Mucosa of rectum (tissue), 2 donors: Measurements from ENCODE around the gene COP1.

Experiments
- H3K27ac ChIP-seq, 2 donors: one replicate each; pipeline ENCODE4 v1.7.0; 2013; ENCODE audit warnings: inconsistent platforms in 2 of 2, low read depth in 2 of 2, low read length in 2 of 2
- H3K27me3 ChIP-seq, 2 donors: one replicate each; pipeline ENCODE4 v1.7.0; 2013; ENCODE audit warnings: low read length in 2 of 2; ENCODE audit not compliant: control insufficient read depth in 2 of 2, insufficient read depth in 2 of 2
- H3K36me3 ChIP-seq, 2 donors: one replicate each; pipeline ENCODE4 v1.7.0; 2013; ENCODE audit warnings: low read length in 2 of 2; ENCODE audit not compliant: control insufficient read depth in 2 of 2, insufficient read depth in 2 of 2
- H3K4me1 ChIP-seq, 2 donors: one replicate each; pipeline ENCODE4 v1.7.0; 2013; ENCODE audit warnings: low read length in 2 of 2, mild to moderate bottlenecking in 1 of 2; ENCODE audit not compliant: control insufficient read depth in 2 of 2, insufficient read depth in 2 of 2
- H3K4me3 ChIP-seq, 2 donors: one replicate each; pipeline ENCODE4 v1.7.0; 2013; ENCODE audit warnings: low read length in 2 of 2
- H3K9ac ChIP-seq, 2 donors: one replicate each; pipeline ENCODE4 v1.7.0; 2013; ENCODE audit warnings: low read length in 2 of 2, low read depth in 1 of 2, mild to moderate bottlenecking in 1 of 2
- H3K9me3 ChIP-seq, 2 donors: one replicate each; pipeline ENCODE4 v1.7.0; 2013; ENCODE audit warnings: low read length in 2 of 2; ENCODE audit not compliant: control insufficient read depth in 2 of 2
- donor health status: healthy.
- donor health status: Normal muscosa, but diverticular disease.

Gene COP1

GRCh38 chr1:176201568-176201967, 5.5 kb downstream of the COP1 start:
- no peaks in the 10 kb centered on the region for H3K36me3 ChIP-seq
- no peak overlapping the region for H3K27ac ChIP-seq
- peaks cover 0 to 17% of the 10 kb centered on the region in 2 donors for H3K4me1 ChIP-seq
- H3K4me3 ChIP-seq, result no peak overlapping the region
- H3K9me3 ChIP-seq, result no peaks in the 10 kb centered on the region
- H3K9ac ChIP-seq, result no peak overlapping the region
- no peaks in the 10 kb centered on the region for H3K27me3 ChIP-seq

- no peaks in the 10 kb centered on the region for H3K36me3 ChIP-seq
- no peak overlapping the region for H3K27ac ChIP-seq
- H3K9ac ChIP-seq, result no peak overlapping the region
- no peaks in the 10 kb centered on the region for H3K27me3 ChIP-seq
- H3K9me3 ChIP-seq, result no peaks in the 10 kb centered on the region
- H3K4me3 ChIP-seq, result no peak overlapping the region
- H3K4me1 ChIP-seq, result peaks cover 0 to 3% of the 10 kb centered on the region in 2 donors
These were observed 7.4 kb downstream of the COP1 start for GRCh38 chr1:176199707-176200106.

GRCh38 chr1:176198413-176198812, 8.7 kb downstream of the COP1 start:
- Histone ChIP-seq H3K27me3 (no peaks in the 10 kb centered on the region), H3K9me3 (no peaks in the 10 kb centered on the region), H3K4me3 (no peak overlapping the region), H3K36me3 (no peaks in the 10 kb centered on the region), H3K4me1 (no peaks in the 10 kb centered on the region), H3K9ac (no peak overlapping the region), H3K27ac (no peak overlapping the region)

DNA sequence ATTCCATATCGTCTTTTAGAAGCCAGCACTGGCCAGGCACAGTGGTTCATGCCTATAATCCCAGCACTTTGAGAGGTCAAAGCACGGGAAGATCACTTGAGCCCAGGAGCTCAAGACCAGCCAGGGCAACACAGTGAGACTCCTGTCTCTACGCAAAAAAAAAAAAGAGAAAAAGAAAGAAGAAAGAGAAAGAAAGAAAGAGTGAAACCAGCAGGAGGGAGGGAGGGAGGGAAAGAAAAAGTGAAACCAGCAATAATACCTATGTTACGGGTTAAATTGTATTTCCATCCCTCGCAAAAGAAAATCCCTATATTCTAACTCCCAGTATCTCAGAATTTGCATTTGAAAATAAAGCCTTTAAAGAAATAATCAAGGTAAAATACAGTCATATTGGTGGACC, 10.4 kb downstream of the COP1 start:
- Histone ChIP-seq H3K4me1 (no peaks in the 10 kb centered on the region), H3K27ac (no peak overlapping the region), H3K4me3 (no peak overlapping the region), H3K27me3 (no peaks in the 10 kb centered on the region), H3K9me3 (no peaks in the 10 kb centered on the region), H3K36me3 (no peaks in the 10 kb centered on the region), H3K9ac (no peak overlapping the region)

DNA sequence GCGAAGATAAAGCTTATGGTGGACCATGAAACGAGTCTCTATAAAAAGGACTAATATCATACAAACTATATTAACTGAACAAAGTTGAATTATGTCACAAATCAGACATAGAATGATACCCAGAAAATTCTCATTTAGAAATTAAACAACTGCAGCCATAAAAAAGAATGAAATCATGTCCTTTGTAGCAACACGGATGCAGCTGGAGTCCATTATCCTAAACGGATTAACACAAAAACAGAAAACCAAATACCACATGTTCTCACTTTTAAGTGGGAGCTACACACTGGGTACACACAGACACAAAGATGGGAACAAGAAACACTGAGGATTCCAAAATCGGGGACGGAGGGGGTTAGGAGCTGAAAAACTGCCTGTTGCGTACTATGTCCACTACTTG, 11.5 kb downstream of the COP1 start:
- Histone ChIP-seq H3K4me3 (no peak overlapping the region), H3K36me3 (no peaks in the 10 kb centered on the region), H3K9ac (no peak overlapping the region)

GRCh38 chr1:176193663-176194062, 13.4 kb downstream of the COP1 start:
- Histone ChIP-seq H3K4me3 (no peak overlapping the region), H3K9me3 (no peaks in the 10 kb centered on the region), H3K27me3 (no peaks in the 10 kb centered on the region), H3K36me3 (no peaks in the 10 kb centered on the region), H3K4me1 (no peaks in the 10 kb centered on the region), H3K9ac (no peak overlapping the region), H3K27ac (no peak overlapping the region)

More for the DNA sequence above, 11.5 kb downstream of the COP1 start:
- H3K9me3 ChIP-seq, result no peaks in the 10 kb centered on the region
- H3K27ac ChIP-seq, result no peak overlapping the region
- H3K4me1 ChIP-seq, result no peaks in the 10 kb centered on the region
- H3K27me3 ChIP-seq, result no peaks in the 10 kb centered on the region

DNA sequence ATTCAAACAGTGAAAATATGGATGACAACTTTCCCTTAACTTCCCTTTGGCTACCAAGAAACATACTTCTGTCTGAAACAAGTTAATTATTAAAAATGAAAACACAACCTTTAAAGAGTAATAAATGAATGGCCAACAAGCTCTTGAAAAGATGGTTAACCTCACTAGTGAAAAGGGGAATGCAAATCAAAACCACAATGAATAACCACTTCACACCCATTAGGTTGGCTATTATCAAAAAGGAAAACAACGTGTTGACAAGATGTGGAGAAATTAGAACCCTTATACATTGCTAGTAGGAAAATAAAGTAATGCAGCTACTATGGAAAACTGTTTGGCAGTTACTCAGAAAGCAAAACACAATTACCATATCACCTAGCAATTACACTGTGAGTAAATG, 14.1 kb downstream of the COP1 start:
- Histone ChIP-seq H3K4me1 (no peaks in the 10 kb centered on the region), H3K9me3 (no peaks in the 10 kb centered on the region), H3K36me3 (no peaks in the 10 kb centered on the region), H3K4me3 (no peak overlapping the region), H3K9ac (no peak overlapping the region), H3K27ac (no peak overlapping the region), H3K27me3 (no peaks in the 10 kb centered on the region)

GRCh38 chr1:176188604-176189003, 18.5 kb downstream of the COP1 start:
- Histone ChIP-seq H3K4me1 (no peaks in the 10 kb centered on the region), H3K27ac (no peak overlapping the region), H3K4me3 (no peak overlapping the region), H3K36me3 (no peaks in the 10 kb centered on the region), H3K27me3 (no peaks in the 10 kb centered on the region), H3K9me3 (no peaks in the 10 kb centered on the region), H3K9ac (no peak overlapping the region)

DNA sequence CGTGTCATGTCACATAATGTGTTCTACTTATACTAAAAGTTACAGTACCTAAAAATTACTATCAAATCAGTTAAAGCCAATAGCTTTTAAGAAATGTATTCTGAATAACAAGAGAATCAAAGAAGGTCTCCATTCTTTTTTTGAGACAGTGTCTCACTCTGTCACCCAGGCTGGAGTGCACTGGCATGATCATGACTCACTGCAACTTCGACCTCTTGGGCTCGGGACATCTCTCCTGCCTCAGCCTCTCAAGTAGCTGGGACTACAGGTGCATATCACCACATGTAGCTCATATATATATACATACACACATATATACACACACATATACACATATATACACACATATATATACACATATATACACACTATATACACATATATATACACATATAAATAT, 20.1 kb downstream of the COP1 start:
- H3K4me3 ChIP-seq, result no peak overlapping the region
- H3K27ac ChIP-seq, result no peak overlapping the region
- peaks cover 2 to 7% of the 10 kb centered on the region in 2 donors for H3K36me3 ChIP-seq
- H3K9me3 ChIP-seq, result no peaks in the 10 kb centered on the region
- H3K27me3 ChIP-seq, result no peaks in the 10 kb centered on the region
- H3K9ac ChIP-seq, result no peak overlapping the region
- H3K4me1 ChIP-seq, result no peaks in the 10 kb centered on the region

GRCh38 chr1:176183618-176184017, 23.5 kb downstream of the COP1 start:
- H3K4me1 ChIP-seq, result no peaks in the 10 kb centered on the region
- H3K4me3 ChIP-seq, result no peak overlapping the region
- H3K36me3 ChIP-seq, result peaks cover 2 to 9% of the 10 kb centered on the region in 2 donors
- no peaks in the 10 kb centered on the region for H3K27me3 ChIP-seq
- no peak overlapping the region for H3K9ac ChIP-seq
- H3K27ac ChIP-seq, result no peak overlapping the region
- H3K9me3 ChIP-seq, result no peaks in the 10 kb centered on the region

GRCh38 chr1:176178316-176178715, 28.8 kb downstream of the COP1 start:
- Histone ChIP-seq H3K27ac (no peak overlapping the region), H3K9ac (no peak overlapping the region), H3K36me3 (peaks cover 9 to 21% of the 10 kb centered on the region in 2 donors), H3K4me1 (peaks cover 0 to 4% of the 10 kb centered on the region in 2 donors), H3K27me3 (no peaks in the 10 kb centered on the region), H3K9me3 (no peaks in the 10 kb centered on the region), H3K4me3 (no peak overlapping the region)
